H9 (cell line): Measurements from ENCODE around the gene PLGRKT. TPM values are rescaled to one million over a fixed set of nuclear protein-coding genes. Genes with fewer than 3 reads are reported as not detected.

Source experiments
- DNase-seq: peaks from one replicate; pipeline ENCODE4 v3.0.0-alpha.2; 2017
- H2AFZ ChIP-seq: one replicate; pipeline ENCODE4 v1.6.1; 2013; ENCODE audit warnings: mild to moderate bottlenecking, low read length, control low read depth, moderate library complexity
- H2AK5ac ChIP-seq: 2 replicates; pipeline ENCODE4 v1.6.1; 2013; ENCODE audit warnings: low read length, control low read depth, mixed read lengths; ENCODE audit not compliant: insufficient read length
- H2BK120ac ChIP-seq: one replicate; pipeline ENCODE4 v1.6.1; 2013; ENCODE audit warnings: low read depth, mild to moderate bottlenecking, low read length, control low read depth, inconsistent platforms; ENCODE audit not compliant: poor library complexity, severe bottlenecking
- H2BK12ac ChIP-seq: 2 replicates; pipeline ENCODE4 v1.6.1; 2013; ENCODE audit warnings: low read length, control low read depth, mixed read lengths, low read depth; ENCODE audit not compliant: insufficient read length
- H2BK15ac ChIP-seq: 2 replicates; pipeline ENCODE4 v1.6.1; 2013; ENCODE audit warnings: low read depth, low read length, control low read depth
- H2BK20ac ChIP-seq: one replicate; pipeline ENCODE4 v1.6.1; 2013; ENCODE audit warnings: low read depth, mild to moderate bottlenecking, low read length, control low read depth, inconsistent platforms; ENCODE audit not compliant: poor library complexity, severe bottlenecking
- H2BK5ac ChIP-seq: 2 replicates; pipeline ENCODE4 v1.6.1; 2013; ENCODE audit warnings: low read length, control low read depth, mixed read lengths; ENCODE audit not compliant: insufficient read length
- H3K14ac ChIP-seq: 2 replicates; pipeline ENCODE4 v1.6.1; 2013; ENCODE audit warnings: low read length, control low read depth; ENCODE audit not compliant: insufficient read depth
- H3K18ac ChIP-seq: 2 replicates; pipeline ENCODE4 v1.6.1; 2013; ENCODE audit warnings: low read depth, mild to moderate bottlenecking, mixed read lengths, low read length, control low read depth; ENCODE audit not compliant: insufficient read length
- H3K23ac ChIP-seq: 2 replicates; pipeline ENCODE4 v1.6.1; 2013; ENCODE audit warnings: low read length, control low read depth, mixed read lengths, low read depth; ENCODE audit not compliant: insufficient read length
- H3K23me2 ChIP-seq: 2 replicates; pipeline ENCODE4 v1.6.1; 2013; ENCODE audit warnings: low read depth, mild to moderate bottlenecking, mixed read lengths, low read length, control low read depth; ENCODE audit not compliant: insufficient read length, poor library complexity, severe bottlenecking
- H3K27ac ChIP-seq: 2 replicates; pipeline ENCODE4 v1.5.1; 2013; ENCODE audit warnings: low read length, control low read depth, mixed read lengths, low read depth; ENCODE audit not compliant: insufficient read length
- H3K27me3 ChIP-seq: 2 replicates; pipeline ENCODE4 v1.6.1; 2013; ENCODE audit warnings: low read length, control low read depth, inconsistent platforms; ENCODE audit not compliant: insufficient read depth
- H3K4ac ChIP-seq: 2 replicates; pipeline ENCODE4 v1.6.1; 2013; ENCODE audit warnings: low read depth, mild to moderate bottlenecking, control low read depth, inconsistent platforms, low read length, moderate library complexity
- H3K4me1 ChIP-seq: 2 replicates; pipeline ENCODE4 v1.6.1; 2013; ENCODE audit warnings: low read length, control low read depth, inconsistent platforms; ENCODE audit not compliant: insufficient read depth
- H3K4me2 ChIP-seq: 2 replicates; pipeline ENCODE4 v1.6.1; 2013; ENCODE audit warnings: low read length, control low read depth, mixed read lengths; ENCODE audit not compliant: insufficient read length, insufficient read depth
- H3K56ac ChIP-seq: 2 replicates; pipeline ENCODE4 v1.6.1; 2013; ENCODE audit warnings: low read depth, mild to moderate bottlenecking, mixed read lengths, low read length, control low read depth; ENCODE audit not compliant: insufficient read length
- H3K79me1 ChIP-seq: 2 replicates; pipeline ENCODE4 v1.6.1; 2013; ENCODE audit warnings: low read depth, mild to moderate bottlenecking, moderate library complexity, low read length, control low read depth, inconsistent platforms; ENCODE audit not compliant: insufficient read depth, poor library complexity, severe bottlenecking
- H3K79me2 ChIP-seq: 2 replicates; pipeline ENCODE4 v1.6.1; 2013; ENCODE audit warnings: low read length, control low read depth, inconsistent platforms; ENCODE audit not compliant: insufficient read depth
- H3K9ac ChIP-seq: 2 replicates; pipeline ENCODE4 v1.6.1; 2013; ENCODE audit warnings: low read length, control low read depth, mixed read lengths; ENCODE audit not compliant: insufficient read length; ENCODE audit errors: extremely low read depth
- H3K9me3 ChIP-seq: one replicate; pipeline ENCODE4 v1.6.1; 2013; ENCODE audit warnings: low read depth, low read length, inconsistent platforms; ENCODE audit not compliant: control insufficient read depth
- H3T11ph ChIP-seq: one replicate; pipeline ENCODE4 v1.6.1; 2013; ENCODE audit warnings: mild to moderate bottlenecking, low read length, control low read depth, inconsistent platforms
- H4K20me1 ChIP-seq: one replicate; pipeline ENCODE4 v1.6.1; 2013; ENCODE audit not compliant: control insufficient read depth, insufficient read length, insufficient read depth
- H4K5ac ChIP-seq: 2 replicates; pipeline ENCODE4 v1.6.1; 2013; ENCODE audit warnings: low read depth, mild to moderate bottlenecking, mixed read lengths, low read length, control low read depth; ENCODE audit not compliant: insufficient read length
- H4K8ac ChIP-seq: replicated peaks from 2 replicates; pipeline ENCODE4 v1.6.1; 2013; ENCODE audit warnings: low read length, control low read depth, mixed read lengths, low read depth; ENCODE audit not compliant: insufficient read length
- H4K91ac ChIP-seq: 2 replicates; pipeline ENCODE4 v1.6.1; 2013; ENCODE audit warnings: low read depth, mild to moderate bottlenecking, moderate library complexity, mixed read lengths, low read length, control low read depth; ENCODE audit not compliant: insufficient read length
- H3K27ac Mint-ChIP-seq, 3 experiments: 2 replicates in 2 of 3; 3 replicates in 1 of 3; pipeline ENCODE4 v1.8.0; 2020 to 2021; ENCODE audit warnings: mixed read lengths in 3 of 3, mild to moderate bottlenecking in 1 of 3, moderate library complexity in 1 of 3
- H3K27me3 Mint-ChIP-seq: 2 replicates; pipeline ENCODE4 v1.8.0; 2021; ENCODE audit warnings: low read depth, mild to moderate bottlenecking, moderate library complexity, mixed read lengths
- H3K36me3 Mint-ChIP-seq, 3 experiments: 2 replicates in 2 of 3; 3 replicates in 1 of 3; pipeline ENCODE4 v1.8.0; 2020 to 2021; ENCODE audit warnings: low read depth in 3 of 3, mixed read lengths in 3 of 3; ENCODE audit not compliant: insufficient read depth in 1 of 3
- H3K4me1 Mint-ChIP-seq, 2 experiments: 2 replicates each; pipeline ENCODE4 v1.8.0; 2020; ENCODE audit warnings: mixed read lengths in 2 of 2
- H3K4me3 Mint-ChIP-seq, 2 experiments: 2 replicates in 1 of 2; 3 replicates in 1 of 2; pipeline ENCODE4 v1.8.0; 2020 to 2021; ENCODE audit warnings: mild to moderate bottlenecking in 2 of 2, mixed read lengths in 2 of 2, moderate library complexity in 1 of 2
- H3K9me3 Mint-ChIP-seq, 2 experiments: 2 replicates in 1 of 2; 3 replicates in 1 of 2; pipeline ENCODE4 v1.8.0; 2020; ENCODE audit warnings: mild to moderate bottlenecking in 2 of 2, mixed read lengths in 2 of 2, moderate library complexity in 1 of 2
- CTCF ChIP-seq: fragments of 200-600 bp; sonication (generic); conservative IDR thresholded peaks from 3 replicates; pipeline ENCODE4 v1.8.0; 2021; ENCODE audit warnings: antibody characterized with exemption, mild to moderate bottlenecking
- WGBS: extraction: QIAGEN DNeasy Blood & Tissue Kit; methylation state at CpG from one replicate; pipeline ENCODE4 v1.1.7; 2013; ENCODE audit warnings: missing lambda C conversion rate, low lambda C conversion rate, mixed read lengths; ENCODE audit not compliant: insufficient read length; ENCODE audit errors: extremely low coverage; 5-methylcytosine and 5-hydroxymethylcytosine counted together
- total RNA-seq: library from RNA; stranded (reverse); gene quantifications from 2 replicates; pipeline ENCODE4 v1.2.1, GENCODE V29; 2021

Gene PLGRKT
- total RNA-seq, 1 experiment from 2014 or later = 19.6 TPM

DNA sequence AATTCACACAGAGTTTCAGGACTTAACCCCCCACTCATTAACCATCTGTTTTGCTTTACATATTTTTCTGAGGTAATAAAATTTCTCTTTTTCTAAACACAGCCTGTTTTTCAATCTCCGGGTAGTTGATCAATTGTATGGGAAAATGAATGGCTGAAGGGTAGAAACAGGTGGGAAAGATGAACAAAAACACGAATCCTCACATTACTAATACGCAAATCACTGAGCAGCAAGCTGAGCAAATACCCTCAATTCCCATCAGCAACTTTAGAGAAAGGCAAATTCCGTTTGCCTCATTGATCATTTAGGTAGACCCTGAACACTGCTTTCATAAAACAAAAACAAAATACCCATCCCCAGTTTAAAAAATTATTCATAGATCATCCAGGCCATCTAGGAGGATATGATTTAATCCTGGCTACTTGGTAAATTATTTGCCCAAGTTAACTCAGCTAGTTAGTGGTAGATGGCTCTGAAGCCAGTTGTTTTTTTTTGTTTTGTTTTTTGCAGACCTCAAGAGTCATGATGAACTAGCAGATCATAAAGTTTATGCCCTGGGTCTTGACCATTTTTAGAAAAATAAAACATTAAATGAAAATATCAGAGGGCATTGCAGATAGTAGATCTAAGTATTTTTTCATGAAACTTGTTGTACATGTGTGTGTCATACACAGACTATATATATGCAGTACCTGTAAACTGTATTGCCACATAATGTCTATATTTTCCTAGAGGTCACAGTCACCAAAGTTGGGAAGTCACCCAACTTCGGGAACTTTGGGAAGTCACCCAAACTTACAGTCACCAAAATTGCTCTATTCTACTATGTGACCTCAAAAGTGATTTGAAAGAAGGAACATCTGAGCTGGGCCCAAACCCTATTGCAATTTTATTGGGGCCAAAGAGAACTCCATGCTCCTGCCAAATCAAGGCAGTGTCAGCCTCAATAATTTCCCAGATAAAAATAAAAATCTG, 11.0 kb upstream of the PLGRKT start:
- Histone ChIP-seq H3K4me1 (no peaks in the 10 kb centered on the region; the same call in 1 of the 2 replicates), H3K14ac (no peak overlapping the region), H2AFZ (no peak overlapping the region), H3K27me3 (no peaks in the 10 kb centered on the region), H3K79me2 (no peaks in the 10 kb centered on the region), H2AK5ac (no peak overlapping the region), H3T11ph (no peak overlapping the region), H3K9me3 (no peaks in the 10 kb centered on the region), H2BK5ac (no peak overlapping the region), H3K4me2 (no peak overlapping the region), H2BK20ac (no peak overlapping the region), H2BK120ac (no peak overlapping the region), H4K5ac (no peak overlapping the region), H4K91ac (no peak overlapping the region), H3K18ac (no peak overlapping the region), H3K27ac (no peak overlapping the region), H3K23ac (no peak overlapping the region), H4K8ac (no peak overlapping the region), H3K23me2 (peaks cover 5% of the 10 kb centered on the region), H2BK12ac (no peak overlapping the region), H2BK15ac (no peak overlapping the region), H3K56ac (no peak overlapping the region), H4K20me1 (no peaks in the 10 kb centered on the region), H3K79me1 (no peaks in the 10 kb centered on the region), H3K4ac (no peak overlapping the region), H3K9ac (no peak overlapping the region)
- no peaks in the 10 kb centered on the region for H3K36me3 Mint-ChIP-seq
- H3K4me1 Mint-ChIP-seq = peaks cover 2 to 5% of the 10 kb centered on the region in 2 experiments; a peak in 3 of 4 replicates
- no peak for TF ChIP-seq CTCF
- no peak overlapping the region for H3K4me3 Mint-ChIP-seq
- peaks cover 0 to 2% of the 10 kb centered on the region in 2 experiments; a peak in 1 of 5 replicates for H3K9me3 Mint-ChIP-seq
- peaks cover 32% of the 10 kb centered on the region for H3K27me3 Mint-ChIP-seq
- no CpG with 5 or more reads among the region's 5 CpGs for WGBS
- DNase-seq = no peak
- H3K27ac Mint-ChIP-seq = no peak overlapping the region
